GM10266 (cell line): Measurements from ENCODE around the gene S100A4.

ENCODE experiments used
- DNase-seq: peaks from one replicate; pipeline ENCODE4 v3.0.0; 2012; ENCODE audit errors: extremely low spot score
- TF ChIP-seq, protein P1 (sequence below): IDR thresholded peaks from 2 replicates; pipeline ENCODE4 v1.5.1; 2012; ENCODE audit warnings: mild to moderate bottlenecking, low read depth; ENCODE audit not compliant: control insufficient read depth, insufficient read depth; ENCODE audit errors: missing control alignments

The S100A4 gene

DNA sequence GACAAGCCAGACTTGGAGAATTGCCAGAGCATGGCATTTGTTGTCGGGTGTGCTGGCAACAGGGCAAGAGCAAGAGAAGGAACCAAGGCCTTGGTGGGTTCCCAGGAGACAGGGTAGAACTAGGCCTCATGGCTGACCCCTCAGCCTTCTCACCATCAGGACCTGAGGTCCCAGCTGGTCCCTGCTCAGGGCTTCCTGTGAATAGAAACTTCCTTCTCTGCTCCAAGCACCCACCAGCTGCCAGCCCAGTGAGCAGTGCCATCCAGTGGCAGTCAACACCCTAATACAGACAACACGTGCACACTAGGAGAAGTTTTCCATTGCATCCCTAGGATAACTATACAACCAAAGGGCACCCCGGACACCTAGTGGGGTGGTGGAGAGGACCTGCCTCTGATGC, 32.6 kb downstream of the S100A4 start:
- DNase-seq, result no peak
- TF ChIP-seq, protein P1, sequence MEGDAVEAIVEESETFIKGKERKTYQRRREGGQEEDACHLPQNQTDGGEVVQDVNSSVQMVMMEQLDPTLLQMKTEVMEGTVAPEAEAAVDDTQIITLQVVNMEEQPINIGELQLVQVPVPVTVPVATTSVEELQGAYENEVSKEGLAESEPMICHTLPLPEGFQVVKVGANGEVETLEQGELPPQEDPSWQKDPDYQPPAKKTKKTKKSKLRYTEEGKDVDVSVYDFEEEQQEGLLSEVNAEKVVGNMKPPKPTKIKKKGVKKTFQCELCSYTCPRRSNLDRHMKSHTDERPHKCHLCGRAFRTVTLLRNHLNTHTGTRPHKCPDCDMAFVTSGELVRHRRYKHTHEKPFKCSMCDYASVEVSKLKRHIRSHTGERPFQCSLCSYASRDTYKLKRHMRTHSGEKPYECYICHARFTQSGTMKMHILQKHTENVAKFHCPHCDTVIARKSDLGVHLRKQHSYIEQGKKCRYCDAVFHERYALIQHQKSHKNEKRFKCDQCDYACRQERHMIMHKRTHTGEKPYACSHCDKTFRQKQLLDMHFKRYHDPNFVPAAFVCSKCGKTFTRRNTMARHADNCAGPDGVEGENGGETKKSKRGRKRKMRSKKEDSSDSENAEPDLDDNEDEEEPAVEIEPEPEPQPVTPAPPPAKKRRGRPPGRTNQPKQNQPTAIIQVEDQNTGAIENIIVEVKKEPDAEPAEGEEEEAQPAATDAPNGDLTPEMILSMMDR, result no peak

DNA sequence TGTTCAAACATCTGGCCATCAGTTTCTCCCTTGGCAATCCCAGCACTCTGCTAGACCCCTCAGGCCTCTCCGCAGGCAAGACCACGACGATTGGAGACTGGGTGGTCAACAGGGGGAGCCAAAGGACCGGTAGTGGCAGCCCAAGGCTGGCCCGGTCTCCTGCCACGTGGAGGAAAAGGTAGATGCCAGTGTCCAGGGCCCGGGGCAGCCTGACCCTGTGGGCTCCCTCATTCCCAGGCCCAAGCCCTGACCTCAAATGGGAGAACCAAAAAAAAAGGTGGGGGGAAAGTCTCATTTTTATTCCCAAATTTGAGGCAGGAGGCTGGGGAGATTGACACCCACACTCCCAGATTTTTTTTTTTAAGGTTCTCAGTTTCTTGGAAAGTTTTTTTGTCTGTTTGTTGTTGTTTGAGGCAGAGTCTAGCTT, 34.6 kb downstream of the S100A4 start:
- TF ChIP-seq, protein P1, result peak; percentile 88
- peak; percentile 86 for DNase-seq

DNA sequence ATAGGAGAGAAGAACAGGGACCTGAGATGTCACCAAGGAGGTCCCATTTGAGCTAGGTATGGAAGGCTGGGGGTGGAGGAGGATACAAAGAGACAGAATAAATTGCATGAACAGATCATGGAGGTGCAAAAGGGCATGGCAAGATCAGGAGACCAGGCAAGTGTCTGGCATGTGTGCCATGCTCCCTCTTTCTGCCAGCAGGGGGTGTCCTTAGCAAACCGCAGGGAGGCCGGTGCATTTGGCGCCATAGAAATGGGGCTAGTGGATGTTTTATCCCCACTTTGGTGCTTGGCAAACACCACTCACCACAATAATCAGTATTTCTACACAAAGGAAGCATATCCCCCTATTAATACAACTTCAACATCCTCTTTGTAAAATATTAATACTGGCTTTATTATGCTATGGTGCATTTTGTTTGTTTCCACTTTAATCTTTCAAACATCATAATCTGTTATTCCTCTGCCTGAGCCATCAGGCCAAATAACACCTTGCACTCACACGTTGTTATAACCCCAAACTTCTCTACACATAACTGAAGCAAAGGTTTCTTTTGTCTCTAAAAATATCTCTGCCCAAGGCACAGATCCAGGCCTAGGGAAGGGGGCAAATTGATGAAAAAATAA, 35.8 kb downstream of the S100A4 start:
- no peak for DNase-seq
- TF ChIP-seq, protein P1, result peak; percentile 74

GRCh38 chr1:153509036-153509435, 36.6 kb downstream of the S100A4 start:
- DNase-seq, result no peak
- TF ChIP-seq, protein P1, result no peak

GRCh38 chr1:153507926-153508583, 37.6 kb downstream of the S100A4 start:
- no peak for DNase-seq
- TF ChIP-seq, protein P1, result no peak

DNA sequence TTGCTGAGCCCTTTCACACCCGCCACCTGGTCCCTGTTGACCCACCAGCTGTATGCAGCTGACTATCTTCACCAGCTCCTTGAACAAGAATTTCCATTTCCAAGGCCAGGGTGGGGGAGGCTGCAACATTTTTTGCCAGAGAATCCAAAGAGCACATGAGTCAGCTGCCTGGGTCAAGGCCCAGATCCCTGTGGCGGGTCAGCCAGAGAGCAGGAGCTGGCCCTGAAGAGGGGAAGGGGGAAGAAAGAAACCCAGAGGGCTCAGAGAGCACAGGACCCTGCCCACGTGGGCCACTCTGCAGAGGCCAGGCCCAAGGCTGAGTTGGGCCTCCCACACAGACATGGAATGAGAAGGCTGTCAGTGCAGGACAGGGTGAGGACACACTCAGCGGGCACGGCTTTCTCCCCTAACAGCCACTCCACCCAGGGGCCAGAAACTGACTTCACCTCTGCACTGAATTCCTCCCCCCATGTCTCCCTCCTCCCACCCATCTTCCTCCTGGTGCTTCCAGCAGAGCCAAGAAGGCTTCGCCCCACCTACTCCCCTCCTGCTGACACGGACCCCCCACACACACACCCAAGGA, 38.7 kb downstream of the S100A4 start:
- no peak for DNase-seq
- TF ChIP-seq, protein P1, result no peak

DNA sequence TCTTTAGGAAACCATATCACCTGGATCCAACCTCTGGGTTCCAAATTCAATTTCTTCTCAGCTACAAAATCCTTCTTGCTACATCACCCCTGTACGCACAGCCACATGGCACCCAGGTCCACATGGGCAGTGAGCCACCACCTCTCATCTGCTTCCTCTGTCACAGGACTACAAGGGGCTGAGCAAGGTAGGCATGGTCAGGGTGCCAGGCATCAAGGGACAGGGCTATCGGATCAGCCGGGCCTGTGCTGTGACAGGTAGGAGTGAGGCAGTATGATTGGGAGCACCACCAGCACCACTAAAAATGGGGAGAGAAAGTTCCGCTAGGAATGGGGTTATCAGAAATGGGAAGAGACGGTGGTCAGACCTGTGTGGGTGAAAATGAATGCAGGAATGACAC, 39.2 kb downstream of the S100A4 start:
- TF ChIP-seq, protein P1, result no peak

More for the DNA sequence above, 39.2 kb downstream of the S100A4 start:
- no peak for DNase-seq
